ENCODE data around the gene SPACA7. TPM values are rescaled to one million over a fixed set of nuclear protein-coding genes. Genes with fewer than 3 reads are reported as not detected.

The SPACA7 gene
- total RNA-seq, 1 donor from 2014 or later = not detected

- Mint-ChIP-seq H3K4me1 (peaks cover 4% of the 10 kb centered on the region), H3K9me3 (no peaks in the 10 kb centered on the region), H3K27me3 (peaks cover 30% of the 10 kb centered on the region), H3K27ac (no peak overlapping the region), H3K36me3 (ENCODE audit: low read depth) (no peaks in the 10 kb centered on the region), H3K4me3 (no peak overlapping the region)
- no peak for DNase-seq
- intact Hi-C loops (cut with micrococcal nuclease) = no loop called here
These were observed 32.6 kb upstream of the SPACA7 start for GRCh38 chr13:112343591-112343990.

GRCh38 chr13:112345826-112346172 lies 30.4 kb upstream of the SPACA7 start:
- Mint-ChIP-seq H3K27ac (no peak overlapping the region), H3K4me1 (peaks cover 4% of the 10 kb centered on the region), H3K36me3 (ENCODE audit: low read depth) (no peaks in the 10 kb centered on the region), H3K4me3 (no peak overlapping the region), H3K9me3 (no peaks in the 10 kb centered on the region), H3K27me3 (peaks cover 33% of the 10 kb centered on the region)
- DNase-seq = no peak
- intact Hi-C loops (cut with micrococcal nuclease) = no loop called here

- no peak overlapping the region for H3K27ac Mint-ChIP-seq
- H3K36me3 Mint-ChIP-seq (ENCODE audit: low read depth) = no peaks in the 10 kb centered on the region
- H3K27me3 Mint-ChIP-seq = peaks cover 33% of the 10 kb centered on the region
- H3K4me1 Mint-ChIP-seq = peaks cover 4% of the 10 kb centered on the region
- intact Hi-C loops (cut with micrococcal nuclease) = no loop called here
- DNase-seq = no peak
- no peaks in the 10 kb centered on the region for H3K9me3 Mint-ChIP-seq
- H3K4me3 Mint-ChIP-seq = no peak overlapping the region
These were observed 29.8 kb upstream of the SPACA7 start for GRCh38 chr13:112346173-112346898.

- Mint-ChIP-seq H3K27me3 (peaks cover 33% of the 10 kb centered on the region), H3K4me3 (no peak overlapping the region), H3K36me3 (ENCODE audit: low read depth) (no peaks in the 10 kb centered on the region), H3K4me1 (peaks cover 4% of the 10 kb centered on the region), H3K9me3 (no peaks in the 10 kb centered on the region), H3K27ac (no peak overlapping the region)
- no peak for DNase-seq
- intact Hi-C loops (cut with micrococcal nuclease) = no loop called here
These were observed 29.3 kb upstream of the SPACA7 start for GRCh38 chr13:112346899-112347229.

GRCh38 chr13:112347986-112348385 lies 28.2 kb upstream of the SPACA7 start:
- no peaks in the 10 kb centered on the region for H3K9me3 Mint-ChIP-seq
- H3K4me1 Mint-ChIP-seq = peaks cover 4% of the 10 kb centered on the region
- no peak overlapping the region for H3K27ac Mint-ChIP-seq
- intact Hi-C loops (cut with micrococcal nuclease) = no loop called here
- no peak overlapping the region for H3K4me3 Mint-ChIP-seq
- peaks cover 33% of the 10 kb centered on the region for H3K27me3 Mint-ChIP-seq
- no peaks in the 10 kb centered on the region for H3K36me3 Mint-ChIP-seq (ENCODE audit: low read depth)
- DNase-seq = no peak

- no peak overlapping the region for H3K27ac Mint-ChIP-seq
- no peaks in the 10 kb centered on the region for H3K36me3 Mint-ChIP-seq (ENCODE audit: low read depth)
- peaks cover 4% of the 10 kb centered on the region for H3K4me1 Mint-ChIP-seq
- intact Hi-C loops (cut with micrococcal nuclease) = no loop called here
- no peak overlapping the region for H3K4me3 Mint-ChIP-seq
- no peak for DNase-seq
- peaks cover 33% of the 10 kb centered on the region for H3K27me3 Mint-ChIP-seq
- H3K9me3 Mint-ChIP-seq = no peaks in the 10 kb centered on the region
These were observed 27.4 kb upstream of the SPACA7 start for GRCh38 chr13:112348642-112349345.

- H3K27me3 Mint-ChIP-seq = peaks cover 33% of the 10 kb centered on the region
- H3K36me3 Mint-ChIP-seq (ENCODE audit: low read depth) = no peaks in the 10 kb centered on the region
- no peaks in the 10 kb centered on the region for H3K9me3 Mint-ChIP-seq
- peaks cover 4% of the 10 kb centered on the region for H3K4me1 Mint-ChIP-seq
- H3K27ac Mint-ChIP-seq = no peak overlapping the region
- no peak for DNase-seq
- intact Hi-C loops (cut with micrococcal nuclease) = no loop called here
- H3K4me3 Mint-ChIP-seq = no peak overlapping the region
These were observed 26.5 kb upstream of the SPACA7 start for GRCh38 chr13:112349681-112350080.

GRCh38 chr13:112350300-112350699 lies 25.9 kb upstream of the SPACA7 start:
- no peaks in the 10 kb centered on the region for H3K9me3 Mint-ChIP-seq
- peaks cover 33% of the 10 kb centered on the region for H3K27me3 Mint-ChIP-seq
- no peak for DNase-seq
- H3K36me3 Mint-ChIP-seq (ENCODE audit: low read depth) = no peaks in the 10 kb centered on the region
- intact Hi-C loops (cut with micrococcal nuclease) = no loop called here
- no peak overlapping the region for H3K4me3 Mint-ChIP-seq
- H3K4me1 Mint-ChIP-seq = peaks cover 4% of the 10 kb centered on the region
- no peak overlapping the region for H3K27ac Mint-ChIP-seq

GRCh38 chr13:112351825-112352224 lies 24.3 kb upstream of the SPACA7 start:
- H3K27me3 Mint-ChIP-seq = peaks cover 19% of the 10 kb centered on the region
- intact Hi-C loops (cut with micrococcal nuclease) = no loop called here
- H3K9me3 Mint-ChIP-seq = no peaks in the 10 kb centered on the region

GRCh38 chr13:112353856-112354255 lies 22.3 kb upstream of the SPACA7 start:
- Mint-ChIP-seq H3K4me1 (no peaks in the 10 kb centered on the region), H3K36me3 (ENCODE audit: low read depth) (no peaks in the 10 kb centered on the region), H3K27ac (no peak overlapping the region), H3K4me3 (no peak overlapping the region), H3K27me3 (peaks cover under 1% of the 10 kb centered on the region), H3K9me3 (peaks cover 7% of the 10 kb centered on the region)
- DNase-seq = no peak
- intact Hi-C loops (cut with micrococcal nuclease) = no loop called here

More at GRCh38 chr13:112351825-112352224, 24.3 kb upstream of the SPACA7 start:
- Mint-ChIP-seq H3K4me1 (no peaks in the 10 kb centered on the region), H3K36me3 (ENCODE audit: low read depth) (no peaks in the 10 kb centered on the region), H3K27ac (no peak overlapping the region), H3K4me3 (no peak overlapping the region)
- DNase-seq = no peak

- no peaks in the 10 kb centered on the region for H3K36me3 Mint-ChIP-seq (ENCODE audit: low read depth)
- H3K9me3 Mint-ChIP-seq = peaks cover 7% of the 10 kb centered on the region
- intact Hi-C loops (cut with micrococcal nuclease) = no loop called here
These were observed 21.6 kb upstream of the SPACA7 start for GRCh38 chr13:112354330-112355273.

GRCh38 chr13:112355274-112355838 lies 20.8 kb upstream of the SPACA7 start:
- H3K4me1 Mint-ChIP-seq = no peaks in the 10 kb centered on the region
- H3K27me3 Mint-ChIP-seq = no peaks in the 10 kb centered on the region
- intact Hi-C loops (cut with micrococcal nuclease) = no loop called here
- peaks cover 7% of the 10 kb centered on the region for H3K9me3 Mint-ChIP-seq
- H3K27ac Mint-ChIP-seq = no peak overlapping the region
- no peak for DNase-seq
- no peaks in the 10 kb centered on the region for H3K36me3 Mint-ChIP-seq (ENCODE audit: low read depth)
- no peak overlapping the region for H3K4me3 Mint-ChIP-seq

More at GRCh38 chr13:112354330-112355273, 21.6 kb upstream of the SPACA7 start:
- no peaks in the 10 kb centered on the region for H3K27me3 Mint-ChIP-seq
- H3K4me1 Mint-ChIP-seq = no peaks in the 10 kb centered on the region
- DNase-seq = no peak
- no peak overlapping the region for H3K27ac Mint-ChIP-seq
- H3K4me3 Mint-ChIP-seq = no peak overlapping the region

GRCh38 chr13:112356190-112356589 lies 20.0 kb upstream of the SPACA7 start:
- H3K36me3 Mint-ChIP-seq (ENCODE audit: low read depth) = no peaks in the 10 kb centered on the region
- DNase-seq = no peak
- peaks cover 7% of the 10 kb centered on the region for H3K9me3 Mint-ChIP-seq
- H3K4me3 Mint-ChIP-seq = no peak overlapping the region
- H3K27me3 Mint-ChIP-seq = no peaks in the 10 kb centered on the region
- intact Hi-C loops (cut with micrococcal nuclease) = no loop called here
- no peak overlapping the region for H3K27ac Mint-ChIP-seq
- H3K4me1 Mint-ChIP-seq = no peaks in the 10 kb centered on the region

GRCh38 chr13:112358156-112358555 lies 18.0 kb upstream of the SPACA7 start:
- no peak for DNase-seq
- Mint-ChIP-seq H3K4me3 (no peak overlapping the region), H3K36me3 (ENCODE audit: low read depth) (no peaks in the 10 kb centered on the region), H3K27me3 (no peaks in the 10 kb centered on the region), H3K4me1 (no peaks in the 10 kb centered on the region), H3K9me3 (peaks cover 7% of the 10 kb centered on the region), H3K27ac (no peak overlapping the region)
- intact Hi-C loops (cut with micrococcal nuclease) = no loop called here

Data from activated CD4-positive, alpha-beta T cell treated with anti-CD3 and anti-CD28 coated beads, Interleukin-2, amount 10 ng/mL, durations not matched to agents 24 days and 14 days (primary cell).